Stimulated activated naive CD8-positive, alpha-beta T cell treated with anti-CD3 and anti-CD28 coated beads, Interleukin-15, amount 100 ng/mL, for 72 hours (primary cell): ENCODE measurements around the gene CACTIN.
A peak's percentile ranks its signal among the peaks of the same experiment; 100 is the strongest.
"Not testable (repeated sequence)": the region's sequence is repeated elsewhere in the genome, so short reads cannot be mapped to it uniquely, and the experiment has no call there.

ENCODE experiments used
- ATAC-seq: fragments of 150-1000 bp; cut with Tn5 transposase; 2 replicates; pipeline ENCODE4 v1.10.0; 2021; ENCODE audit warnings: mild to moderate bottlenecking, moderate library complexity
- DNase-seq, 2 donors: peaks; one replicate each; pipeline ENCODE4 v3.0.0; 2021 to 2022
- H3K27ac Mint-ChIP-seq, 2 donors: one replicate each; pipeline ENCODE4 v1.8.0; 2022; ENCODE audit warnings: mild to moderate bottlenecking in 2 of 2, mixed read lengths in 2 of 2, moderate library complexity in 2 of 2
- H3K27me3 Mint-ChIP-seq: one replicate; pipeline ENCODE4 v1.8.0; 2022; ENCODE audit warnings: mixed read lengths
- H3K4me1 Mint-ChIP-seq: one replicate; pipeline ENCODE4 v1.8.0; 2022; ENCODE audit warnings: mild to moderate bottlenecking, mixed read lengths
- H3K4me3 Mint-ChIP-seq, 2 donors: one replicate each; pipeline ENCODE4 v1.8.0; 2022; ENCODE audit warnings: mild to moderate bottlenecking in 2 of 2, mixed read lengths in 2 of 2, moderate library complexity in 1 of 2
- H3K9me3 Mint-ChIP-seq, 2 donors: one replicate each; pipeline ENCODE4 v1.8.0; 2022; ENCODE audit warnings: mixed read lengths in 2 of 2

CACTIN gene

GRCh38 chr19:3584036-3584802, 42.4 kb downstream of the CACTIN start:
- DNase-seq, H3K27me3 Mint-ChIP-seq, H3K27ac Mint-ChIP-seq, H3K4me3 Mint-ChIP-seq, ATAC-seq, H3K9me3 Mint-ChIP-seq, H3K4me1 Mint-ChIP-seq: not testable (repeated sequence)

- not testable (repeated sequence) for H3K4me1 Mint-ChIP-seq, DNase-seq, H3K4me3 Mint-ChIP-seq, H3K9me3 Mint-ChIP-seq, H3K27ac Mint-ChIP-seq, ATAC-seq, H3K27me3 Mint-ChIP-seq
Measured at GRCh38 chr19:3581792-3582191, 44.8 kb downstream of the CACTIN start.

GRCh38 chr19:3580156-3580934, 46.2 kb downstream of the CACTIN start:
- H3K4me1 Mint-ChIP-seq, result peaks cover 2% of the 10 kb centered on the region
- ATAC-seq, result no peak
- H3K9me3 Mint-ChIP-seq, result no peaks in the 10 kb centered on the region
- no peak for DNase-seq
- H3K27me3 Mint-ChIP-seq, result no peaks in the 10 kb centered on the region
- no peak overlapping the region for H3K4me3 Mint-ChIP-seq
- H3K27ac Mint-ChIP-seq, result no peak overlapping the region

GRCh38 chr19:3578390-3578789, 48.2 kb downstream of the CACTIN start:
- no peak overlapping the region for H3K27ac Mint-ChIP-seq
- peaks cover 17% of the 10 kb centered on the region for H3K4me1 Mint-ChIP-seq
- no peaks in the 10 kb centered on the region for H3K9me3 Mint-ChIP-seq
- ATAC-seq (no peak), DNase-seq (no peak)
- no peaks in the 10 kb centered on the region for H3K27me3 Mint-ChIP-seq
- H3K4me3 Mint-ChIP-seq, result no peak overlapping the region

GRCh38 chr19:3577723-3578344, 48.8 kb downstream of the CACTIN start:
- DNase-seq (no peak), ATAC-seq (peak; percentile 6)
- no peaks in the 10 kb centered on the region for H3K27me3 Mint-ChIP-seq
- no peaks in the 10 kb centered on the region for H3K9me3 Mint-ChIP-seq
- peaks cover 17% of the 10 kb centered on the region for H3K4me1 Mint-ChIP-seq
- no peak overlapping the region for H3K27ac Mint-ChIP-seq
- H3K4me3 Mint-ChIP-seq, result no peak overlapping the region

GRCh38 chr19:3576696-3577443, 49.7 kb downstream of the CACTIN start:
- Mint-ChIP-seq H3K9me3 (no peaks in the 10 kb centered on the region), H3K4me3 (no peak overlapping the region)
- ATAC-seq, result no peak

GRCh38 chr19:3575949-3576673, 50.5 kb downstream of the CACTIN start:
- Mint-ChIP-seq H3K4me3 (no peak overlapping the region), H3K9me3 (no peaks in the 10 kb centered on the region), H3K27me3 (no peaks in the 10 kb centered on the region), H3K27ac (no peak overlapping the region), H3K4me1 (peaks cover 31% of the 10 kb centered on the region)
- ATAC-seq (no peak), DNase-seq (no peak)

More at GRCh38 chr19:3576696-3577443, 49.7 kb downstream of the CACTIN start:
- Mint-ChIP-seq H3K4me1 (peaks cover 24% of the 10 kb centered on the region), H3K27me3 (no peaks in the 10 kb centered on the region), H3K27ac (no peak overlapping the region)
- DNase-seq, result no peak

- Mint-ChIP-seq H3K4me3 (no peak overlapping the region), H3K27me3 (no peaks in the 10 kb centered on the region), H3K9me3 (no peaks in the 10 kb centered on the region), H3K27ac (no peak overlapping the region), H3K4me1 (peaks cover 37% of the 10 kb centered on the region)
- ATAC-seq, result no peak
- no peak for DNase-seq
Measured at GRCh38 chr19:3575260-3575741, 51.3 kb downstream of the CACTIN start.

- ATAC-seq (peak; percentile 25), DNase-seq (peak; percentile 91)
- Mint-ChIP-seq H3K9me3 (no peaks in the 10 kb centered on the region), H3K4me1 (peaks cover 37% of the 10 kb centered on the region), H3K4me3 (peak overlapping the region; percentile 81 to 85), H3K27me3 (no peaks in the 10 kb centered on the region), H3K27ac (peak overlapping the region in 1 of 2 donors; percentile 83)
Measured at GRCh38 chr19:3573858-3574637, 52.5 kb downstream of the CACTIN start.

GRCh38 chr19:3573162-3573857, 53.3 kb downstream of the CACTIN start:
- peak; percentile 21 for ATAC-seq
- H3K9me3 Mint-ChIP-seq, result no peaks in the 10 kb centered on the region
- peak overlapping the region in 1 of 2 donors; percentile 83 for H3K27ac Mint-ChIP-seq
- no peaks in the 10 kb centered on the region for H3K27me3 Mint-ChIP-seq
- no peak for DNase-seq
- H3K4me3 Mint-ChIP-seq, result peak overlapping the region; percentile 81 to 85
- H3K4me1 Mint-ChIP-seq, result peaks cover 37% of the 10 kb centered on the region

GRCh38 chr19:3572855-3573161, 53.8 kb downstream of the CACTIN start, which contains the start of gene HMG20B:
Gene HMG20B (plus strand): TSS chr19:3572944. CDS start chr19:3573310, 366 bp downstream.
- peak; percentile 7 for ATAC-seq
- peak within 1 kb of the TSS; percentile 86 for H3K27ac Mint-ChIP-seq

GRCh38 chr19:3572132-3572854, 54.3 kb downstream of the CACTIN start:
- Mint-ChIP-seq H3K27me3 (no peaks in the 10 kb centered on the region), H3K4me1 (peaks cover 37% of the 10 kb centered on the region), H3K9me3 (no peaks in the 10 kb centered on the region), H3K4me3 (peak overlapping the region; percentile 81 to 89), H3K27ac (peak overlapping the region; percentile 86)
- ATAC-seq, result peak; percentile 95
- DNase-seq, result peak; percentile 98 to 100

More at GRCh38 chr19:3572855-3573161, 53.8 kb downstream of the CACTIN start, which contains the start of gene HMG20B:
- H3K4me3 Mint-ChIP-seq, result peak within 1 kb of the TSS; percentile 81 to 89
- no peaks in the 10 kb centered on the region for H3K9me3 Mint-ChIP-seq
- H3K27me3 Mint-ChIP-seq, result no peaks in the 10 kb centered on the region
- no peak for DNase-seq
- peaks cover 37% of the 10 kb centered on the region for H3K4me1 Mint-ChIP-seq

GRCh38 chr19:3570606-3571011, 56.0 kb downstream of the CACTIN start:
- ATAC-seq (no peak), DNase-seq (no peak)
- Mint-ChIP-seq H3K4me3 (no peak overlapping the region), H3K27me3 (no peaks in the 10 kb centered on the region), H3K27ac (no peak overlapping the region), H3K9me3 (no peaks in the 10 kb centered on the region), H3K4me1 (peaks cover 37% of the 10 kb centered on the region)
